Hepatic stellate cell (primary cell): ENCODE results near the gene HSD11B1.
"Not testable (repeated sequence)": the region's sequence is repeated elsewhere in the genome, so short reads cannot be mapped to it uniquely, and the experiment has no call there.

Experiments used
- DNase-seq: peaks from one replicate; pipeline ENCODE4 v3.0.0; 2011; ENCODE audit warnings: low spot score

The HSD11B1 gene

GRCh38 chr1:209691237-209691636 lies 13.4 kb upstream of the HSD11B1 start:
- DNase-seq = no peak

DNA sequence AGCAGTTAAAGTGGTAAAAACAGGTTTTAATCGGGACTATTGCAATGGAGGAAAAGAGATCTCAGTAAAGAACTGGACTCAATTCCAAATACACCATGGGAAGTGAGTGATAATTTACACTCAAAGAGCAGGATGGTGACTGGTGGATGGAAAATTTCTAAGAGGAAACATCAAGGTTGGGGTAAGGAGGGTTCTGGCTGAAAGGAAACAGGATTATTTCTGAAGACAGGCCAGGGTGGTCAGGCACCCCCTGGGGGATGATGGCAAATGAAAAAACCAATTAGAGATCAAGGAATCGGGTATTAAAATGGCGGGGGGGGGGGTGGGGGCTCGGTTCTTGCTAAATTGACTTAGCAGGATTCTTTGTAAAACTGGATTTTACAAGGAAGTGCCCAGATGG lies 12.3 kb upstream of the HSD11B1 start:
- DNase-seq = no peak

GRCh38 chr1:209692745-209693504 lies 11.7 kb upstream of the HSD11B1 start:
- DNase-seq = peak; percentile 52

GRCh38 chr1:209696673-209697072 lies 8.0 kb upstream of the HSD11B1 start:
- no peak for DNase-seq

DNA sequence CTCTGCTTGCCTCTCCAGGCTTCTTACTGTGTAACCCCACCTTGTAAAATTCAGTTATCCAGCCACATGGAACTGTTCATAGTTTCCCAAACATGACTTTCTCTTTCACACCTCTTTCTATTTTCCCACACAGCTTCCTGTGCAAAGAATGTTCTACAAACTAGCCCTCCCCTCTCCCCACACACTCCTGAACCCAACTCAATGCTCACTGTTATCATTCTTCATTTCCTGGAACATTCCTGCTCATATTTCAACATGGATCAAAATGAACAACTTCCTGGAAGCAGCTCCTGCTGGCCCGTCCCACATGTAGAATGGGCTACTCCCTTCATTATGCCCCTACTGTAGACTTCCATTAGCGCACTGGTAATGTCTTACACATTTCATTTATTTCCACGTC lies 7.5 kb upstream of the HSD11B1 start:
- no peak for DNase-seq

DNA sequence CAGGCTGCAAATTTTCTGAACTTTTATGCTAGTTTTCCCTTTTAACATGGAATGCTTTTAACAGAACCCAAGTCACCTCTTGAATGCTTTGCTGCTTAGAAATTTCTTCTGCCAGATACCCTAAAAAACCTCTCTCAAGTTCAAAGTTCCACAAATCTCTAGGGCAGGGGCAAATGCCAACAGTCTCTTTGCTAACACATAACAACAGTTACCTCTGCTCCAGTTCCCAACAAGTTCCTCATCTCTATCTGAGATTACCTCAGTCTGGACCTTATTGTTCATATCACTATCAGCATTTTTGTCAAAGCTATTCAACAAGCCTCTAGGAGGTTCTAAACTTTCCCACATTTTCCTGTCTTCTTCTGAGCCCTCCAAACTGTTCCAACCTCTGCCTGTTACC lies 4.0 kb upstream of the HSD11B1 start:
- not testable (repeated sequence) for DNase-seq

GRCh38 chr1:209702832-209703231 lies 1.8 kb upstream of the HSD11B1 start:
- DNase-seq = no peak

DNA sequence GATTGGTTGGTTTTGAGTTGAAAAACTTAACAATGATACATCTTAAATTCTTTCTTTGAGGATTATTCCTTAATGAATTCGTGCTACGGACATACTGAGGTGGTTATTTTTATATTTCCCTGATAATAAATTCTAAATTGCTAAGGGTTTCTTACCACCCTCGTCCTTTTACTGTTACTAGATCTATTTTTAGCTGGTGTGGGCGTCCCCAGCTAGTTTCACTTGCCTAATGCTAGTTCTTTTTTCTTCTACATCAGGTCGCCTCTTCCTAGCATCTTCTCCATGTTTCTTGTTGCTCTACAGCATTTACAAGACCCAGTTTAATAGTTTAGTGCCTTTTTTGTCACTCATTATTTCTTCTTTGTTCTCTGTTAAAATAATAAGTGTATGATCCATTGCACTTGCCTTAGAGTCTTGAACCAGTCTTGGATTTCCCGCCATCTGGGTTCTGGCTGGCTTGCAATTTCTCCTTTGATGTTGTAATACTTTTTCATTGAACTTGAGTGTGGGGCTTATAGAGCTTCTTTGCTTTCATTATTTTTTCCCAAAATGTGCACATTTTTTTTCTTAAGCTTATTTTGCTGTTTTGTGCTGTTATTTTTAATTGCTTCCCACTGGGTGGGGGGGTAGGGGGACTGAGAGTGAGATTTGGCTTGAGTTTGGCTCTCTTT lies 677 bp upstream of the HSD11B1 start:
- no peak for DNase-seq

DNA sequence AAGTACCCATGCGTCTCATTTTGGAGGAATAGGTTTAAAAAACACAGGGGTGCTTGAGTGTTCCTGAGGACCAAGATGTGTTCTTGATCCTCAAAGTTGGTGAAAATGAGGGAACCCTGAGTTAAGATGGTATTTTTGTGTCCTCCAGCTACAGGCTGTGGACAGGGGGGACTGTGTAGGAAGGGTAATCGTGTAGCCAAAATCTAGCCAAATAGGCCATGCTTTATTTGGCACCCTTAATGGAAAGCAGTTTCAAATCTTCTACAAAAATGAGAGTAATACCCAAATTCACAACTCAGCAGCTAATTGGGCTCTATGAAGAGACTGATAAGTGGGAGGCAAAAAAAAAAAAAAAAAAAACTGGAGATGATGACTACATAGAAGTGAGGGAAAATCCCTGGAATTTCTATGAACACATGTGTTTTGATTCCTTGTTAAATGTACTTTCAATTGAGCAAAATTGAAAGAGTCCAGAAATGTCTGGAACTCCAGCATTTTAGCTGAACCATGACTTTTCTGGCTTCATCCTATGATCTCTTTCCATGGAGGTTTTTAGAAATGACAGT lies 470 bp downstream of the HSD11B1 start:
- no peak for DNase-seq

- no peak for DNase-seq
Observed at GRCh38 chr1:209706622-209707021, 2.0 kb downstream of the HSD11B1 start.

DNA sequence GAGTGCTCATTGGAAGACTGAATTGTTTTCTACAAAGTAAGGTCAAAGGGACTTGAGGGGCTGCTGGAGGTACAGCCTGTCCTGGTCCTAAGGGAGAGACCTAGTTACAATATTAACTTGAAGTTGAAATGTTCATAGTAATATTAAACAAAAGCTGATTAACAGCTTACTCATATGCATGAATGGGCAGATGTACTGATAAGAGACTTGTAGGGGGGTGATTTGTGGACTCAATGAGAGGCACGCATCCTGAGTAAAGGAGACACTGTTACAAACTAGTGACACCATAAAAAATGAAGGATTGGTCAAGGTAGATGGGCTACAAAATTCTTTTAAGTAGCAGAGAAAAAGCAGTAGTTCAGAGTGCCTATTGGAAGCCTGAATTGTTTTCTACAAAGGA lies 2.7 kb downstream of the HSD11B1 start:
- no peak for DNase-seq

- DNase-seq = no peak
Observed at GRCh38 chr1:209708297-209708696, 3.7 kb downstream of the HSD11B1 start.

GRCh38 chr1:209710093-209710492 lies 5.4 kb downstream of the HSD11B1 start:
- DNase-seq = no peak

DNA sequence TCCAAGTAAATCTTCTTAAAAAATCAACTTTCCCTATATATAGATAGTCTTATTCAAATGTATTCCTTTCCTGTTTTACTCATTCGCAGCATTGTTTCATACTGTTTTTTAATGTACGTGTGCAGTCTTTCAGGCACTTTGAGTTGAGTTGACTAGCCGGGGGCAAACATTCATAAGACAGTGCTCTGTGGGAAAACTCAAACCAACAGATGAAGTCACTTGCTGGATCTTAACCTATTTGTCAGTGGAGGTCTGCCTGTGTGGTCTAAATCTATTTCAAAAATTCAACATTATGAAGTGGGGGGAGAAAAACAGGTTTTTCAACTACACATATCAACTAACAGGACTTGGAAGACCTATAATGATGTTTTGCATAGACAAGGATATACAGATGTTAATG lies 6.2 kb downstream of the HSD11B1 start:
- DNase-seq = no peak

DNA sequence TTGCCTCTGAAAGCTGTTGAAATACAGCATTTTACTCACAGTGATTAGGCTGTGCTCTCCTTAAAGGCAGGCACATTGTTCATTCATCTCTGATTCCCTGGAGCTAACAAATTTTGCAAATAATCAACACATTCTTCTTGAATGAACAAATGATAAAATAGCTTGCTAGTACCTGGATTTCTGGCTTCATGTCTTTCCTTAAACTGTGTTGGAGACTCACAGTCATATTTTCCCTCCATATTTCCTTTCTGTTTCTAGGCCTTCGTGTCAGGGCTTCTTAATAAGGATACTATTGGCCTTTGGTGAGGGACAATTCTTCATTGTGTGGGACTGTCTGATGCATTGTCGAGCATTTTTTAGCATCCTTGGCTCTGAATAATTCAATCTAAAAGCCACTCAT lies 9.7 kb downstream of the HSD11B1 start:
- DNase-seq = no peak

- no peak for DNase-seq
Observed at GRCh38 chr1:209715314-209715713, 10.7 kb downstream of the HSD11B1 start.

- no peak for DNase-seq
Observed at GRCh38 chr1:209717818-209718217, 13.2 kb downstream of the HSD11B1 start.

DNA sequence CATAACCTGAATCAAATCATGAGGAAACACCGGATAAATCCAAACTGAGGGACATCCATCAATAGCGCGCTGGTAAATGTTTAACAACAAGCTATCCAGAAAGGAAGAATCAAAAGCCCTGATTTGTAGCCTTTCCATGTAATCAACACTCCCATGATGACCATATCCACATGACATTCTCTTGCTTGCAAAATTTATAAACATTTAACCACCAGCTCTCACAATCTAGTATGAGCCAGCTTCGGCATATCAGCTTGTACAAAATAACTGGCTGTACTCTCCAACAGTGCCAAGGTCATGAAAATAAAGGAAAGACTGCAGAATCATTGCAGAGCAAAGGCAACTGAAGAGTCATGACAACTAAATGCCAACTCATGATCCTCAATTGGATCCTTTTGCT lies 15.7 kb downstream of the HSD11B1 start:
- DNase-seq = no peak

- no peak for DNase-seq
Observed at GRCh38 chr1:209720826-209721225, 16.2 kb downstream of the HSD11B1 start.

- no peak for DNase-seq
Observed at GRCh38 chr1:209721323-209721722, 16.7 kb downstream of the HSD11B1 start.

DNA sequence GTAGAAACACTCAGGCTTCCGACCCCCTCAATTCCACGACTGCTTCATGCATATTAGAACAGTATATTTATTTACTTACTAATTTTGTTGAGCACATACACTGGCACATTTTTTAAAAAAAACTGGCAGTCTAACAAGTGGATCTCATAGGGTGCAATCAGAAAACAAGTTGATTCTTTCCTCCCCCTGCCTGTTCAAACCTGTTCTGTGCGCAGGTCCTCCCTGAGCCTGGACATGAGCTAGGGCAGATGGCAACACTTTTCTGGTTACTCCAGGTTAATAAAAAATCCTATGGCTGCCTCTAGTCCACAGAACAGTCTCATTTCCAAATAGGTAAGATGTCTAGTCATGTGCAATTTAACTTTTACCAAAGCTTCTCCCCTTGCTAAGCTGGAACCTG lies 18.6 kb downstream of the HSD11B1 start:
- no peak for DNase-seq

GRCh38 chr1:209723756-209724693 lies 19.4 kb downstream of the HSD11B1 start:
- no peak for DNase-seq
